ENCODE data around the gene CD93.

The CD93 gene

DNA sequence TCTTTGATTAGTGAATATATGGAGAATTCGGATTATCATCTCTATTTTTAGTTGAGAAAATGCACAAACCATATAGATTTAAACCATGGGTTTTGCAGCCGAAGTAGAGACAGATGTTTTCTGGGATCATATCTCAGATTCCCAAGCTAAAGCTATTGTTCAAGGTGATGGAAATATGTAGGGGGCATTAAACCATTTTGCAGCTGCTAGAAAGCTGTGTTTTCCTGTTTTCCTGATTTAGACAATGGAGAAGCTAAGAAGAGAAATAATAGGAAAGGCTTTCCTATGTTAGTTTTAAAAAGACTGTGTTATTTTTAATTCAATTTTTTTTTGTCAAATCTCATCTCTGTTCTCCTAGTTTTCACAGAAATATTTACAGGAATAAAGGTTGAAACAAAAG is 6.2 kb downstream of the CD93 start:
- DNase-seq, result no peak

- no peak for DNase-seq
Measured at GRCh38 chr20:23079016-23079351, 7.1 kb downstream of the CD93 start.

- no peak for DNase-seq
Measured at GRCh38 chr20:23078351-23079015, 7.6 kb downstream of the CD93 start.

- no peak for DNase-seq
Measured at GRCh38 chr20:23077277-23077676, 8.8 kb downstream of the CD93 start.

GRCh38 chr20:23074052-23074451 is 12.1 kb downstream of the CD93 start:
- no peak for DNase-seq

- DNase-seq, result no peak
Measured at GRCh38 chr20:23072892-23073586, 13.1 kb downstream of the CD93 start.

DNA sequence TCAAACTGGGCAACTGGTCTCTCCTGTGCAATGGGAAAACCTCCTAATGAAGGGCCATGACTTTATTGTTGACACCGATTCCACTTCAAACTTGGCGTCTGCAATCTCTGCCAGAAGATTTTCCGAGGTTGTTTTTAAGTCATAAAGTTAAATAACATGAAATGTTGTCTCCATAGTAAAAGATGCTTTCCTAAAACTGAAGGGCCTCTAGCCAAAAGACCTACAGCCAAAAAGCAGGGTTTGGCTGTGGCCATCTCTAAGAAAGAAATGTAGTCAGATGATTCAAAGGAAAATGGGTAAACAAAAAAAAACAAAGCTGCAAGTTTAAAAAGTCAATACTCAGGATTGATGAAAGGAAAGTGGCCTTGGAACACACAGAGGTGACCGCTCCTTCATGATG is 14.1 kb downstream of the CD93 start:
- DNase-seq, result no peak

DNA sequence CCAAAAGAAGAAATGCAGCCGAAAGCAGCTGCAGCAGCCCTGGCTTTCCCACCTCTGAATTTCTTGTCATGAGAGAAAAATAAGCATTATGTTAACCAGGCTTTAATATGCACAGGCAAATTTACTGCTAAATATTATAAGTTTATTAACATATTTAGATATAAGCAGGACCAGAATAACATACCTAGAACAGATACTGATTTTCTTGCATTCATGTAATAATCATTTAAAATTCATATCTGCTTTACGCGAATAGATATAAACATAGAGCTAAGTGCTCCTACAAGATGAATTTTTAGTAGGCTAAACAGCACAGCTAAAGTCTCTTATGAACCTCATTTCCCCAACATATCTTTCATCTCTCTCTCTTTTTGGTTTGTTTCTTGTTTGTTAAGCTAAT is 14.7 kb downstream of the CD93 start:
- no peak for DNase-seq

DNA sequence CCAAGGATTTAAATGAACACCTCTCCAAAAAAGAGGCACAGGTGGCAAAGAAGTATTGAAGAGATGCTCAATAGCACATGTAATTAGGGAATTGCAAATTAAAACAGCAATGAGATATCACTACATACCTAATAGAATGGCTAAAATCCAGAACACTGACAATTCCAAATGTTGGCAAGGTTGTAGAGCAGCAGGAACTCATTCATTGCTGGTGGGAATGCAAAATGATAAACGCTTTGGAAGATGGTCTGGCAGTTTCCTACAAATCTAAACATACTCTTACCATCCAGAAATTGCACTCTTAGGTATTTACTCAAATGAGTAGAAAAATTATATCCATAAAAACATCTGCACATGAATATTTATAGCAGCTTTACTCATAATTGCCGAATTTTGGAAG is 17.0 kb downstream of the CD93 start:
- DNase-seq, result no peak

- DNase-seq, result no peak
Measured at GRCh38 chr20:23068283-23068682, 17.8 kb downstream of the CD93 start.

DNA sequence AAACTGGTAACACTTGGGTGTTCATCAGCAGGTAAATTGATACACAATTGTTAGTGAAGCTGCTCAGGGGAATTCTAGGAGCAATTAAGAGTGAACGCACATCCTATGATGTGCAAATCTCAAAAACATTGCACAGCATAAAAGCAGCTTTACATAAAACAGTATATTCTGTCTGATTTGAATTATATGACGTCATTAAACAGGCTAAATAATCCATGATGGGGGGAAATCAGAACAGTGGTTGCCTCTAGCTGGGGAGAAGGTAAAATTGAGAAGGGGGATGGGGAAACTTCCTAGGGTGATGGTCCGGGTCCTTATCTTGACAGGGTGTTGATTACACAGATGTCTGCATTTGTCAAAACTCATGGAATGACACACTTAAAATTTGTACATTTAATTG is 19.4 kb downstream of the CD93 start:
- DNase-seq, result no peak

GRCh38 chr20:23065266-23066201 is 20.6 kb downstream of the CD93 start:
- DNase-seq, result no peak

DNA sequence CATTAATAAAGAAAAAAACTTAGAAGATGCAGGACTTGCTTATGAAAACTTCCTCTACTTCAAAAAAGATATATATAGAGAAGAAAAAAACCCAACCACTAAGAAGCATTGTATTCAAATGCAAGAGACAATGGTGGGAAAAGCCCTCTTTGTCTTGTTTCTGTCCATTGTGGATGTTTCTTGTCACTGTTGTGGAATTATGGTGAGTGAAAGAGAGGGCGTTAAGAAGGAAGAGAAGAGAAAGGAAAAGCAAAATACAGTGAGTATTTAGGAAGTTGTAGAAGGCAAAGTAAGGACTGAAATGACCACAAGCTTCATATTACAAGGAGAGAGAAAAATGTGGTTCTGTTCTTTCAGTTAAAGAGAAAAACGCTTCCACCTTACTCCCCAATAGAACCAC is 22.5 kb downstream of the CD93 start:
- no peak for DNase-seq

DNA sequence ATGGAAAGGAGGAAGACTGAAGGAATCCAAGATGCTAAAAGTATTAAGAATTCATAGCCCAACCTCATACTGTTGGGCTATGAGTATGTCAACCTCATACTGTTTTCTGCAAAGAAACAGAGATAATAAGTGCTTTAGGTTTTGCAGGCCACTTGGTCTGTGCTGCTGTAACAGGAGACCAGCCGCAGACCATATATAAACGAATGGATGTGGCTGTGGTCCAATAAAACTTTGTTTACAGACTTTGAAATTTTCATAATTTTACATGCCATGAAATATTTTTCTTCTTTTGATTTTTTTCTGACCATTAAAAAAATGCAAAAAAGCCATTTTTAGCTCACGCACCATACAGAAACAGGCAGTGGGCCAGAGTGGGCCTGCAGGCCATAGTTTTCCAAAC is 23.0 kb downstream of the CD93 start:
- DNase-seq, result no peak

DNA sequence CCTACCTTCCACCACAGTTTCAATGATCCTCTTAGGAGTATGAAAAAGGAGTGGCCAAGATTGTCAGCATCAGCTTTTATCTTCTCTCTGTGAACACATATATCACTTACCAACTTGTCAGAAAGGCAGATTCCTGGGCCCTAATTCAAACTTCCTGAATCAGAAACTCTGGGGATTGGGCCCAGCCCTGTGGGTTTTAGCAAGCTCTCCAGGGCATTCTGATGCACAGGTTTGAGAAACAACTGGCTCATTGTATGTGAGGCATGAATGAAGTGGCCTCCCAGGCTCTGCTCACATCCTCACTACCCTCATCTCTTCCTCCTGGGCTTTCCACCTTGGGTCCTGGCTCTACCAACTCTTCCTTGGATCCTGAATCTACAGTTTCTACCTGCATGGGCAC is 23.5 kb downstream of the CD93 start:
- DNase-seq, result no peak

DNA sequence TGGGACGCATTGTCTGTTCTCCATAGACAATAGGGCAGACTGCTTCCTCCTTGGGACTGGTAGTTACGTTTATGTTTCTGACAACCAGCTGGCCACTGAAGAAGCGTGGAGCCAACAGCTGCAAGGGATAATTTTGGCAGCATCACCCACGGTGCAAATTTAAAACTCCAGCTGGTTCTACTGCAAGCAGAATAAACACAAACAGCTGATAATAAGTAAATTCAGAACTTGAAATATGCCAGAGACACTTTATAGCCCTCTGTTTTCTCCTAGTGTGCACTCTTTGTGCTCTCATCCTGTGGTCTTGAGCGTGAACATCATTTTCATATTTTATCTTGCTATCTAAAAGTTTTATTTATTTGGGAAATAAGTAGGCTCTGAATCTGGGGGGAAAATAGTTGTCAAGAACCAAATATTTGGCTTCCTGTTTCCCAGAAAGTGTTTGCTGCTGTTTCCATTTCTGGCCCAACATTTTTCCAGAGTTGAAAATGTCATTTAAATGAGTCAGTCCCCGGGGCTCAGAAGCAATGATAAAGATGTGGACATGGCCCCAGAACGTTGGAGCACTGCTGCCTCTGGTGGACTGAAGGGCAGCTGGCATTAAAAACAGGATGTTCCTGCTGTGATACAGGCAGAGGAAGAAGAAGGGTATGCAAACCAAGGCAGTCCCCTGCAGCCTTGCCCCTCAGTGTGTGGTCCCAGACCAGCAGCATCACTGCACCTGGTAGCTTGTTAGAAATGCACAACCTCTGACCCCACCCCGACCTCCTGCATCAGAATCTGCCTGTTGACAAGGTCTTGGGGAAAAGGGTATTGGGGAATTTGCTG is 24.2 kb downstream of the CD93 start:
- no peak for DNase-seq

GRCh38 chr20:23061262-23061661 is 24.9 kb downstream of the CD93 start:
- DNase-seq, result no peak

DNA sequence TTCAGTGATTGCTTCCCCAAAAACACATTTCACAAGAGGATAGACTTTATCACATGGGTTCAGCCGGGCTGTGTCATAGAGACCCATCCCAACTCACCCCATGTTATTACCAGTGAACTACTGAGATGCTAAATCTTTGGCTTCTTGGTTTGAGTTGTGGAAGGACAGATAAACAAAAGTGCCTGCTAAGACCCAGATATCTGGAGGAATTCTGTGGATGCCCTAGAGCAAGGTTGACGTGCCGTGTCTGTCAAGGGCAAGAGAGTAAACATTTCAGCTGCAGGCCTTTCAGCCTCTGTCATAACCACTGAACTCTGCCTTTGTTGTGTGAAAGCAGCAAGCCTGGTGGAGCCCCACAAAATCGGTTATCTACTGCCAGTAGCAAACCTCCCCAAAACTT is 25.5 kb downstream of the CD93 start:
- DNase-seq, result no peak

DNA sequence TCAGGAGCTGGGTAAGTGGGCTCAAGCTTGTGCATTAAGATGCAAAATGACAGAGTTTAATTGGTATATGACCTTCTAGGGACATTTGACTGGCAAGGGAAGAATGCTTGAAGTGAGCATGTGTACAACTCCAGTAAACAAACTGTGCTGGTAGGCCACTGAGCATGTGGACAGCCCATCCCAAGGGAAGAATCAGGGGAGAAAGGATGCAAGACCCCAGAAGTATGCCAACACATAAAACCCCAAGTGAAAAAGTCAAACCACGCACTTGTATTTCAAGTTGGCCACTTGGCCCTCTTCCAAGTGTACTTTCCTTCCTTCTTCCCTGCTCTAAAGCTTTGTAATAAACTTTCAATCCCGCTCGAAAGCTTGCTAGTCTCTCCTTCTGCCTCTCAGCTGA is 26.3 kb downstream of the CD93 start:
- peak; percentile 39 for DNase-seq

DNA sequence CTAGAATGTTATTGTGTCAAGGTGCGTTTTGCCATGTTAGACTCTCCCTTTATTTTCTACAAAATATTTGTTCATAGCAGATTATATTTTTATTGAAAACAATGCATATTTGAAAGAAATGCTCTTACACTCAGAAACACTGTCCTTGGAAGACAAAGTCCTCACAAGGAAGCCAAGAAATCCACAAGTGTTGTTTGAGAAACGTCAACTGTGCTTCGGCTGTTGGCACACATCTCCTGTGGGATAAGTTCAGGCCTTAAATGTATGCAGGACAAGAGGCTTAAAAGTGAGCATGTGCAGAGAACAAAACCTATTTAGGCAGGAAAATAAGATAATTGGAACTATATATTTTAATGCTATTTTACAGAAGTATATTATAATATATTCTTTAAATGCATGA is 27.1 kb downstream of the CD93 start:
- DNase-seq, result no peak

DNA sequence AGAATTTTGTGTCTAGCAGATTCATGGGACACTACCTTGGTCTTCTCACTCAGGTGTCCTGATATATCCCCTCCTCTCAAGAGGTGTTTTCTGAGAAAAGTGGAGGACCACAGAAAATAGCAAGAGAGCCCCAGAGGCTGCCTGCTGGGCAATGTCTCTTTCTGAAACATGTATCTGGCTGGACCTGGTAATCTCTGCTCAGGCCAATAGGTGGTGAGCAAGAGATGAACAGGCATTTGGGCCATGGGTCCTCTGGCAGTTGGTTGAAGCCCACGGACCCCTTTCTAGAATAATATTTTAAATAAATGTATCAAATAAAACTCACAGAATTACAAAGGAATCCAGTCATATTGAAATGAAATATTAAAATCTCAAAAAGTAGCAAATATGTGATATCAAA is 27.9 kb downstream of the CD93 start:
- no peak for DNase-seq

DNA sequence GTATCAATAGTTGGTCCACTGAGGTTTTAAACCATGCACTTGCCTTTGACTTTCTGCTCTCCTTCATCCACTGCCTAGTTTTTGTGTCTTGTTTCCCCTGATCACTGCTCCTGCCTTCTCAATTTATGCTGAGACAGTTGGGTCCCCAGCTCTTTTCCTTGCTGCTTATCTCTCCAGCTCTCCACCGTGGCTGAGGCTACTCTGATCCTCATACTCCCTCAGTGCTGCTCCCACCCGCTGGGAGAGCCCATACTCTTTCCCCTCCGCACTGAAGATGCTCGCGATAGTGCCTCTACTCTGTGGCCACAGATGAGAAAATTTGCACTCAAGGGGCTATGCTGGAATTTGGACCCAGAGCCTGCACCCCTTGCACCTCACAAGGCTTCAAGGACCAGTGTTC is 33.2 kb downstream of the CD93 start:
- no peak for DNase-seq
